K562 (cell line): ENCODE results near the gene PNISR. TPM values are rescaled to one million over a fixed set of nuclear protein-coding genes. Genes with fewer than 3 reads are reported as not detected.
A peak's percentile ranks its signal among the peaks of the same experiment; 100 is the strongest.

Experiments
- DNMT1 ChIP-seq: fragments of 450-650 bp; IDR thresholded peaks from 2 replicates; pipeline ENCODE4 v1.6.1; 2016; ENCODE audit warnings: antibody characterized with exemption, mild to moderate bottlenecking
- MCM2 ChIP-seq: fragments of 450-650 bp; IDR thresholded peaks from 2 replicates; pipeline ENCODE4 v1.6.1; 2017; ENCODE audit warnings: low read depth, mild to moderate bottlenecking
- ZNF121 ChIP-seq: sonication (generic); formaldehyde crosslinking; conservative IDR thresholded peaks from 2 replicates; pipeline ENCODE4 v1.8.0; 2022; ENCODE audit warnings: missing genetic modification reagents
- polyA plus RNA-seq, 8 experiments: library from polyadenylated mRNA; depleted of rRNA in 4 of 8; stranded (reverse) in 5 of 8; unstranded in 3 of 8; fragments of >200 nt; fragmentation: Nextera tagmentation in 2 of 8; fragmentation: Illumina TruSeq in 1 of 8; extraction: Ambion mirVana in 2 of 8; extraction: Trizol in 1 of 8; gene quantifications; 2 replicates each; pipeline versions ENCODE4 v1.2.1 to v1.2.3, GENCODE V29; 2011 to 2014; ENCODE audit warnings: inconsistent platforms in 1 of 8, missing spikeins in 1 of 8
- total RNA-seq, 7 experiments: library from RNA; depleted of rRNA in 6 of 7; stranded (reverse); fragments of >200 nt in 6 of 7; fragmentation: Illumina TruSeq in 2 of 7; extraction: Trizol in 2 of 7; gene quantifications; 2 replicates each; pipeline versions ENCODE4 v1.2.1 to v1.2.3, GENCODE V29; 2011 to 2021; ENCODE audit warnings: low replicate concordance in 1 of 7
- TF ChIP-seq, protein P1 (sequence below): fragments of 200-600 bp; sonication (generic); IDR thresholded peaks from one replicate; pipeline ENCODE4 v1.6.1; 2012; ENCODE audit warnings: mild to moderate bottlenecking, low read depth, low read length, inconsistent platforms
- TF ChIP-seq, protein P2 (sequence below): fragments of 250-450 bp; sonication (Bioruptor Pico); IDR thresholded peaks from 2 replicates; pipeline ENCODE4 v1.8.0; 2021; ENCODE audit warnings: borderline replicate concordance, mild to moderate bottlenecking, moderate library complexity; ENCODE audit not compliant: poor library complexity, severe bottlenecking
- TF ChIP-seq, protein P3 (sequence below): sonication (generic); formaldehyde crosslinking; IDR thresholded peaks from 2 replicates; pipeline ENCODE4 v1.8.1; 2023; ENCODE audit warnings: mild to moderate bottlenecking, missing genetic modification reagents

PNISR gene
- total and polyA plus RNA-seq, 9 of the 15 experiments (the other 6 are each of a cell fraction or from before 2014, with no cell fraction given) = 97.4 to 206 (median 131) TPM

DNA sequence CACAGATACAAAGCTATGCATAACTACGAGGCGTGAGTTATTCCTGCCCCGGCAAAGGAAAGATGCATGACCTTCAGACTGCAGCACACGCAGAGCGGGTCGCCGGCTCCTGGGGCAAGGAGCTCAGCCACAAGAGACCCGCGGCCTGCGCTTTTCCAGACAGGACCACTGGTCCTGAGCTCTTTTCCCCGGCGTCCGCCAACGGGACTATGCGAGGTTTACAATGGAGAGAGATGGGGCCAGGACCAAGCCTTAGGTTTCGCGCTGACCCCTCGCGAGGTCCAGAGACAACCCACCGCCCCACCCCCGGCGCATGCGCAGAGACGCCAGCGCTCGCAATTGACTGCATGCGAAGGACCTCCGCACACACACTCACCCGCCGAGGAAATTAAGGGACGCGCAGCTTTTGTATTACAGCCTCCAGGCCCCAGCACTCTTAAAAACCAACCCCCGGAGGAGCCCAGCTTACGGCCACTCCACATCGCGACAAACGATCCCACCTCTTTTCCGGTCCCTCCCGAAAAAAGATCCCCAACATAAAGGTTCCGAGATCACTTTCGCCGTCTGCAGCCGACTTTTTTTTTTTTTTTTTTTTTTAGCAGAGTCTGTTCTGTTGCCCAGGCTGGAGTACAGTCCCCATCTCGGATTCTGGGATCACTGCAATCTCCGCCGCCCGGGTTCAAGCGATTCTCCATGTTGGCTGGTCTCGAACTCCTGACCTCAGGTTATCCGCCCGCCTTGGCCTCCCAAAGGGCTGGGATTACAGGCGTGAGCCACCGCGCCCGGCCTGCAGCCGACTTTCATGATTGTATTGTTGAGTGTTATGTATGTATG is 31.2 kb downstream of the PNISR start, which contains the start of gene COQ3 (continued):
- TF ChIP-seq, protein P1, sequence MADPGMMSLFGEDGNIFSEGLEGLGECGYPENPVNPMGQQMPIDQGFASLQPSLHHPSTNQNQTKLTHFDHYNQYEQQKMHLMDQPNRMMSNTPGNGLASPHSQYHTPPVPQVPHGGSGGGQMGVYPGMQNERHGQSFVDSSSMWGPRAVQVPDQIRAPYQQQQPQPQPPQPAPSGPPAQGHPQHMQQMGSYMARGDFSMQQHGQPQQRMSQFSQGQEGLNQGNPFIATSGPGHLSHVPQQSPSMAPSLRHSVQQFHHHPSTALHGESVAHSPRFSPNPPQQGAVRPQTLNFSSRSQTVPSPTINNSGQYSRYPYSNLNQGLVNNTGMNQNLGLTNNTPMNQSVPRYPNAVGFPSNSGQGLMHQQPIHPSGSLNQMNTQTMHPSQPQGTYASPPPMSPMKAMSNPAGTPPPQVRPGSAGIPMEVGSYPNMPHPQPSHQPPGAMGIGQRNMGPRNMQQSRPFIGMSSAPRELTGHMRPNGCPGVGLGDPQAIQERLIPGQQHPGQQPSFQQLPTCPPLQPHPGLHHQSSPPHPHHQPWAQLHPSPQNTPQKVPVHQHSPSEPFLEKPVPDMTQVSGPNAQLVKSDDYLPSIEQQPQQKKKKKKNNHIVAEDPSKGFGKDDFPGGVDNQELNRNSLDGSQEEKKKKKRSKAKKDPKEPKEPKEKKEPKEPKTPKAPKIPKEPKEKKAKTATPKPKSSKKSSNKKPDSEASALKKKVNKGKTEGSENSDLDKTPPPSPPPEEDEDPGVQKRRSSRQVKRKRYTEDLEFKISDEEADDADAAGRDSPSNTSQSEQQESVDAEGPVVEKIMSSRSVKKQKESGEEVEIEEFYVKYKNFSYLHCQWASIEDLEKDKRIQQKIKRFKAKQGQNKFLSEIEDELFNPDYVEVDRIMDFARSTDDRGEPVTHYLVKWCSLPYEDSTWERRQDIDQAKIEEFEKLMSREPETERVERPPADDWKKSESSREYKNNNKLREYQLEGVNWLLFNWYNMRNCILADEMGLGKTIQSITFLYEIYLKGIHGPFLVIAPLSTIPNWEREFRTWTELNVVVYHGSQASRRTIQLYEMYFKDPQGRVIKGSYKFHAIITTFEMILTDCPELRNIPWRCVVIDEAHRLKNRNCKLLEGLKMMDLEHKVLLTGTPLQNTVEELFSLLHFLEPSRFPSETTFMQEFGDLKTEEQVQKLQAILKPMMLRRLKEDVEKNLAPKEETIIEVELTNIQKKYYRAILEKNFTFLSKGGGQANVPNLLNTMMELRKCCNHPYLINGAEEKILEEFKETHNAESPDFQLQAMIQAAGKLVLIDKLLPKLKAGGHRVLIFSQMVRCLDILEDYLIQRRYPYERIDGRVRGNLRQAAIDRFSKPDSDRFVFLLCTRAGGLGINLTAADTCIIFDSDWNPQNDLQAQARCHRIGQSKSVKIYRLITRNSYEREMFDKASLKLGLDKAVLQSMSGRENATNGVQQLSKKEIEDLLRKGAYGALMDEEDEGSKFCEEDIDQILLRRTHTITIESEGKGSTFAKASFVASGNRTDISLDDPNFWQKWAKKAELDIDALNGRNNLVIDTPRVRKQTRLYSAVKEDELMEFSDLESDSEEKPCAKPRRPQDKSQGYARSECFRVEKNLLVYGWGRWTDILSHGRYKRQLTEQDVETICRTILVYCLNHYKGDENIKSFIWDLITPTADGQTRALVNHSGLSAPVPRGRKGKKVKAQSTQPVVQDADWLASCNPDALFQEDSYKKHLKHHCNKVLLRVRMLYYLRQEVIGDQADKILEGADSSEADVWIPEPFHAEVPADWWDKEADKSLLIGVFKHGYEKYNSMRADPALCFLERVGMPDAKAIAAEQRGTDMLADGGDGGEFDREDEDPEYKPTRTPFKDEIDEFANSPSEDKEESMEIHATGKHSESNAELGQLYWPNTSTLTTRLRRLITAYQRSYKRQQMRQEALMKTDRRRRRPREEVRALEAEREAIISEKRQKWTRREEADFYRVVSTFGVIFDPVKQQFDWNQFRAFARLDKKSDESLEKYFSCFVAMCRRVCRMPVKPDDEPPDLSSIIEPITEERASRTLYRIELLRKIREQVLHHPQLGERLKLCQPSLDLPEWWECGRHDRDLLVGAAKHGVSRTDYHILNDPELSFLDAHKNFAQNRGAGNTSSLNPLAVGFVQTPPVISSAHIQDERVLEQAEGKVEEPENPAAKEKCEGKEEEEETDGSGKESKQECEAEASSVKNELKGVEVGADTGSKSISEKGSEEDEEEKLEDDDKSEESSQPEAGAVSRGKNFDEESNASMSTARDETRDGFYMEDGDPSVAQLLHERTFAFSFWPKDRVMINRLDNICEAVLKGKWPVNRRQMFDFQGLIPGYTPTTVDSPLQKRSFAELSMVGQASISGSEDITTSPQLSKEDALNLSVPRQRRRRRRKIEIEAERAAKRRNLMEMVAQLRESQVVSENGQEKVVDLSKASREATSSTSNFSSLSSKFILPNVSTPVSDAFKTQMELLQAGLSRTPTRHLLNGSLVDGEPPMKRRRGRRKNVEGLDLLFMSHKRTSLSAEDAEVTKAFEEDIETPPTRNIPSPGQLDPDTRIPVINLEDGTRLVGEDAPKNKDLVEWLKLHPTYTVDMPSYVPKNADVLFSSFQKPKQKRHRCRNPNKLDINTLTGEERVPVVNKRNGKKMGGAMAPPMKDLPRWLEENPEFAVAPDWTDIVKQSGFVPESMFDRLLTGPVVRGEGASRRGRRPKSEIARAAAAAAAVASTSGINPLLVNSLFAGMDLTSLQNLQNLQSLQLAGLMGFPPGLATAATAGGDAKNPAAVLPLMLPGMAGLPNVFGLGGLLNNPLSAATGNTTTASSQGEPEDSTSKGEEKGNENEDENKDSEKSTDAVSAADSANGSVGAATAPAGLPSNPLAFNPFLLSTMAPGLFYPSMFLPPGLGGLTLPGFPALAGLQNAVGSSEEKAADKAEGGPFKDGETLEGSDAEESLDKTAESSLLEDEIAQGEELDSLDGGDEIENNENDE = no peak
- TF ChIP-seq MCM2 (no peak), ZNF121 (CRISPR knock-in tag) (no peak), DNMT1 (no peak)
- TF ChIP-seq, protein P2, sequence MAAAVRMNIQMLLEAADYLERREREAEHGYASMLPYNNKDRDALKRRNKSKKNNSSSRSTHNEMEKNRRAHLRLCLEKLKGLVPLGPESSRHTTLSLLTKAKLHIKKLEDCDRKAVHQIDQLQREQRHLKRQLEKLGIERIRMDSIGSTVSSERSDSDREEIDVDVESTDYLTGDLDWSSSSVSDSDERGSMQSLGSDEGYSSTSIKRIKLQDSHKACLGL (CRISPR knock-in tag) = peak; percentile 28
- TF ChIP-seq, protein P3, sequence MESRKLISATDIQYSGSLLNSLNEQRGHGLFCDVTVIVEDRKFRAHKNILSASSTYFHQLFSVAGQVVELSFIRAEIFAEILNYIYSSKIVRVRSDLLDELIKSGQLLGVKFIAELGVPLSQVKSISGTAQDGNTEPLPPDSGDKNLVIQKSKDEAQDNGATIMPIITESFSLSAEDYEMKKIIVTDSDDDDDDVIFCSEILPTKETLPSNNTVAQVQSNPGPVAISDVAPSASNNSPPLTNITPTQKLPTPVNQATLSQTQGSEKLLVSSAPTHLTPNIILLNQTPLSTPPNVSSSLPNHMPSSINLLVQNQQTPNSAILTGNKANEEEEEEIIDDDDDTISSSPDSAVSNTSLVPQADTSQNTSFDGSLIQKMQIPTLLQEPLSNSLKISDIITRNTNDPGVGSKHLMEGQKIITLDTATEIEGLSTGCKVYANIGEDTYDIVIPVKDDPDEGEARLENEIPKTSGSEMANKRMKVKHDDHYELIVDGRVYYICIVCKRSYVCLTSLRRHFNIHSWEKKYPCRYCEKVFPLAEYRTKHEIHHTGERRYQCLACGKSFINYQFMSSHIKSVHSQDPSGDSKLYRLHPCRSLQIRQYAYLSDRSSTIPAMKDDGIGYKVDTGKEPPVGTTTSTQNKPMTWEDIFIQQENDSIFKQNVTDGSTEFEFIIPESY (CRISPR knock-in tag) = peak; percentile 70
